ENCODE measurements around the gene GRIP2.

GRIP2 gene

DNA sequence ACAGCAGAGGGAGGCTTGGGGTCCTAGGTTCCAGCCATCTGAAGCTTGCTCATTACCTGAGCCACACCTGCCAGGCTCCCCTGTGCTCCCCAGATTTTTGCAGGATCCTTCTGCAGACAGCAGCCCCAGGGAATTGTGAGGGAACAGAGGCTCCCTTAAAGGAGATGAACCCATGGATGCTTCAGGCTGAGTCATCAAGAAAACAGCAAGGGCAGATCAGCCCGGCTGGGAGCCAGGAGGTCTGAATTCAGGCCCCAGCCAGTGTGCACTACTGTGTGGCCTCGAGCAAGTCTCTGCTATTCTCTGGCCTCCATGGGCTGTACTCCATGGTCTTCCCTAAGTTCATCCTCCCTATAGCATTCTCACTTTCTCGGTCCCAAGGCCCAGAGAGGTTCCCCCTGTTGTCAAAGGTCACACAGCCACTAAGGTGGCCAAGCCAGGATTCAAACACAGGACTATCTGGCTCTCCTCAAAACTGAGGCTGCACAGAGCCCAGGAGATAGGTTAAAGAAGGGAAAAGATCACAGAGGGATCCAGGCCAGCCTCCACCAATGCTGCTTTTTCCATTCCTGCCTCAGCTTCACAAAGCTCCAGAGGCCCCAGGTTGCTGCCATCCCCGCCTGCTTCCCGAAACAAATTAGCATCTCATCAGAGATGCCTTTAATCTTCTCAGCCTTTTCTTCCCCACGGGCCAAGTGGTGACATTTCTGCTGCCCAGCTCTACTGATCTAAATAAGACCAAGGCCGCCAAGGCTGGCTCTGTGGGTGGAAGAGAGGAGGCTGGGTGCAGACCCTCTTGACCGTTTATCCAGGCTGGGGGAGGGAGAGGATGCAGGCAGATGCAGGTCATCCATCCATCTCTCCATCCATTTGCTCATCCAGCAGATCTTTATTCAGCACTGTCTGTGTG, 21.2 kb upstream of the GRIP2 start:
- DNase-seq, result no peak

DNA sequence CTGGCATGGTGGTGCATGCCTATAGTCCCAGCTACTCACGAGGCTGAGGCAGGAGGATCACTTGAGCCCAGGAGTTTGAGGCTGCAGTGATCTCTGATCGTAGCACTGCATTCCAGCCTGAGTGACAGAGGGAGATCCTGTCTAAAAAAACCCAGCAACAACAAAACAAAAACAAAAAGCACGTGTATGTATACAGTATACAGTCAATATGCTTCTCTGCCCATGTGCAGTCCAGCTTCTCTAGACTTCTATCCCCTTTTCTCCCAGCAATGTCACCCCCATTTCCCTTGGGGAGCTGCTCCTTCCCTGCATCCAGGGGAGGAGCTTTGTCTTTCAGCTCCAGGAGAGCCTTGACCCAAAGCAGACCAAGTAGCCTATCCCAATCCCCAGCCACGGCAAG, 20.0 kb upstream of the GRIP2 start:
- DNase-seq, result no peak

DNA sequence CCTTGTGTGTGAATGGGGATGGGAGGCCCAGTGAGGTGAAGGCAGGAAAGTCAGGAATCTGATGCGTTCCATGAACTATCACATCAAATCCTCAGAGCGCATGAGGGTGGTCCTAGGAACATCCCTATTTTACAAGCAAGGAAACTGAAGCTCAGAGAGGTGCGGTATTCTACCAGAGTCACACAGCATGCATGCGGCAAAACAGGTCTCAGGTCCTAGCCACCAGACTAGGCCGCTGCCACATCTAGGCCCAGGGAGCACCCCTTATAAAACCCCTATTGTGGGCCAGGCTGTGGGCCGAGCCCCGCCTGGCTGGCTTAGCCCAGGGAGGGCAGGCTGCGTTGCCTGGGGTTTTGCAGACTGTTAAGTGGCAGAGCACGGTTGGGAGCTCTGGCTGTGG, 17.9 kb upstream of the GRIP2 start:
- no peak for DNase-seq

DNA sequence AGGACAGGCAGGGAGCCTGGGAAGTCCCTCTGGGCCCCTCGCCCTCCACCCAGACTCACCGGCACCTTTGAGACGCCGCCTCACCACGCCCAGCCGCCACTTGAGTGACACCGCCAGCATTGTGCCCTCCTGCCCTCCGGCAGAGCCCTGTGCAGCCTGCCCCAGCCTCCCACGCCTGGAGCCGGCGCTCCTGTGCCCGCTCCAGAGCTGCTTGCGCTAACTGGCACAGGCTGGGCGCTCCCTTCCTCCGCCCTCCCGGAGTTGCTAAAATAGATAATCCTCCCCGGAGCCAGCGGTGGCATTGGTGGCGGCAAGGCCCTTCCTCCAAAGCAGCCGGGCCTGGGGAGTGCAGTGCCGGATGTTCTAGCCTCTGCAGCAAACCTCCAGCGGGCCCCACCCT, 15.7 kb upstream of the GRIP2 start:
- peak; percentile 62 for DNase-seq

DNA sequence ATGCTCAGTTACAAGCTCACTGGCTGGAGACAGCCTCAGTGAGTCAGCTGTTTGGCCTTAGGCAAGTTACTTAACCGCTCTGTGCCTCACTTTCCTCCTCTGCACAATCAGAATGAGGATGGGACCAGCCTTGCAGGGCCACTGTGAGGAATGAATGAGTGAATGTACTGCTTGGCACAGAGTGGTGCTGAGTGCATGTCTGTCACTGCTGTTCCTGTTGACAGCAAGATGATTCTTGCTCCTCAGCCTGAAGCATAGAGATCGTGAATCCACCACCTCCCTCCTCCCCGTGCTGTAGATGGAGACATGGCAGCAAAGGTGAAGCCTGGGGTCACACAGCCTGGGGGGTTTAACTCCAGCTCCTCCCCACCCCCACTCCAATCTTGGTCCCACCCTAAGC, 14.6 kb upstream of the GRIP2 start:
- no peak for DNase-seq

DNA sequence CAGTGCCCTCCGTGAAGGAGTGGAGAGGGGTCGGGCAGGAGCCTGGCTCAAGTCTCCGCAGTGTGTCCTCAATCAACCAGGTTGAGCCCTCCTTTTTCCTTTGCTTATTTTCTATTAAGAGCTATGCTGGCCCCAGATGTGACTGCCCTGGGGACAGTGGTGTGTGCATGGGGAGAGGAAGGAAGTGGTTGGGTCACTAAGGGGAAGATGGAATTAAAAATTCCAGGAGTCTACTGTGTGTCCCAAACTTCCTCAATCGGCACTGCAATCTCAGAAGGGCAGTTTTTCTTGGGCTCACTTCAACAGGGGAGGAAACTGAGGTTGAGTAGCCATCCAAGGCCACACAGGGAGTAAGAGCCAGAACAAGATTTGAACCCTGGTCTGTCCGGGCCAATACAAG, 13.7 kb upstream of the GRIP2 start:
- DNase-seq, result no peak

DNA sequence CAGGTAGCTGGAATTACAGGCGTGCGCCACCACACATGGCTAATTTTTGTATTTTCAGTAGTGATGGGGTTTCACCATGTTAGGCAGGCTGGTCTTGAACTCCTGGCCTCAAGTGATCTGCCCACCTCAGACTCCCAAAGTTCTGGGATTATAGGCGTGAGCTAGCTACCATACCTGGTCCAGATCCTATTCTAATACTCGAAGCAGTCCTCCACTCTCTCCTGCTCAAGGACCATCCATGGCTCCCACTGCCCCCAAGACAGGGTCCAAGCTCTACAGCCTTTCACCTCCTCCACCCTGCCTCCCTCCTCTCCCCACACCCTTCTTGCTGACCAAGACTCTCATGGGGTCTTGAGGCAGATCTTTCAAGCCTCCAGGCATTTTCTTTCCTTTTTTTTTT, 12.6 kb upstream of the GRIP2 start:
- no peak for DNase-seq

DNA sequence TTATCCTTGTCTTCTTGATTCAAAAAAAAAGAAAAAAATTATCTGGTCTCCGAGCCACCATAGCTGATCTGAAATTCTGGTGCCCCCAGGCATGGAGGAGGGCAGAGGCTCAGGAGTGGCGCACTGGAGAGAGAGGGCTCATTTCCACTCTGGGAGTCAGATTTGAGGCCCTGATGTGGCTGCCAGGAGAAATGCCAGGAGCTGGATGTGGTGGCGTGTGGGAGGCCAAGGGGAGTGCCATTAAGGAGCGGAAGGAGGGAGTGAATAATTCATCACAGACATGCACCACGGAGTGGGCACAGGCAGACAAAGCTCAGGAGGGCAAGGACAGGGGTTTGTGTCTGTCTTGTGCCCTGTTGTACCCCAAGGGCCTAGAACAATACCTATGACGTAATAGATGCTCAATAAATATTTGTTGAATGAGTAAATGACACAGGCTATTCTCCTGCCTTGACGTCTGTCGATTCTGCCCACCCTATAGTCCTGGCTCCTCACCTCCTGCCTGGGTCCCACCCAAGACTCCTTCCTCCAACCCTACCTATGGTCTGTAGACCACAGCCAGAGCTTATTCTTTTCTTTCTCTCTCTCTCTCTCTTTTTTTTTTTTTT, 12.0 kb upstream of the GRIP2 start:
- DNase-seq, result no peak

DNA sequence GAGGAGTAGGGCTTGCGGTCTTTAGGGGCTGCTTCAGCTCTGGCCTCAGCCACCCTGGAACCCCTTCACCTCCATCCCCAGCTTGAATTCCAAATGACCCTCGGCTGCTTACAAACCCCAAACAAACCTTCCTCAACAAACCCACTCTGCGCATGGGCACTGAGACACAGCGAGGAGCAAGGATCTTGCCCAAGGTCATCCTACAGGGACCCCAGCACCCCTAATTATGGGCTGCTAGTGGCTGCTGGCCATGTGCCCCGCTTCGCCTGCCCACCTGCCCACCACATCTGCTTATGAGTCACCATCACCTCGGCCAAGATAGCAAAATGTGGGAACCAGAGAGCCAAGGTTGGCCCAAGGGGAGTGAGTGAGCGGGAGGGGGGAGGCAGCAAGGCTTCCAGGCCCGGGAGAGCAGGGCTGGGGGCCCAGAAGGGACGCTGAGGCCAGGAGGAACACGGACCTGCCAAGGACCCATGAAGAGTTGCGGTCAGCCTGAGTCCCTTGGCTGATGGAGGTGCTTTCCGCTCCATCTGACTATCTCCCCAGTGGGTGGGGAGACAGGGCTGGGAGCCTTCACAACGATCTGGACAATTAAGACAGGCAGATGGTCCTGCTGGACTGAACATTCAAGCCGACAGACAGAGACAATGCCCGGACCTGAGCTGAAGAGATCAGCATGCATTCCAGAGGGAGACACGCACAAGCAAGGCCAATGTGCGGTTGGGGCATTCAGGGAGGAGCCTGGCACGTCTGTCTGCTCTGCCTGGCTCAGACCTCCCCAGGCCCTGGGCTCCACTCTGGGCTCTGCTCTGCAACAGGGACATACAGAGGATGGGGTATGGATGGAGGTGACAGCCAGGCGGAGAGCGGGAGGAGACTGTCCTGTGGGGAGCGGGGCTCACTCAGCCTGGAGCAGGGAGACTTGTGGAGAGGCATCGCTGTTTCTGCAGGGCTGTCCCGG, 10.8 kb upstream of the GRIP2 start:
- no peak for DNase-seq

DNA sequence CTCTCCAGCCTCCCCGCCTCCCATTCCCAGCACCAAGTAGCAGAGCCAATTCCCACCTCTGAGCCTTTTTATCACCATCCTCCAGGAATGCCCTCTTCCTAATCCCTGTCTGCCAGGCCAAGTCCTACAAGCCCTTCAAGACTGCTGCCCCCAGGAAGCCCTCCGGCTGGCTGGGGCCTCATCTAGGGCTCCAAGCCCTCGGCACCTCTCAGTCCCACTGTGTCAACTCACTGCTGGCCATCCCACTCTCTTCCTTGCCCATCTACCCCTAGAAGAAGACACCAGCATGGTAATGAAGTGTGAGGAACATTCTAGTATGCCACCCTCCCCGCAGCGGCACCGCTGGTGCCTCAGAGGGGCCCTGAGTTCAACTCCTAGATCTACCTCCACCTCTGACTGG, 10.0 kb upstream of the GRIP2 start:
- no peak for DNase-seq

DNA sequence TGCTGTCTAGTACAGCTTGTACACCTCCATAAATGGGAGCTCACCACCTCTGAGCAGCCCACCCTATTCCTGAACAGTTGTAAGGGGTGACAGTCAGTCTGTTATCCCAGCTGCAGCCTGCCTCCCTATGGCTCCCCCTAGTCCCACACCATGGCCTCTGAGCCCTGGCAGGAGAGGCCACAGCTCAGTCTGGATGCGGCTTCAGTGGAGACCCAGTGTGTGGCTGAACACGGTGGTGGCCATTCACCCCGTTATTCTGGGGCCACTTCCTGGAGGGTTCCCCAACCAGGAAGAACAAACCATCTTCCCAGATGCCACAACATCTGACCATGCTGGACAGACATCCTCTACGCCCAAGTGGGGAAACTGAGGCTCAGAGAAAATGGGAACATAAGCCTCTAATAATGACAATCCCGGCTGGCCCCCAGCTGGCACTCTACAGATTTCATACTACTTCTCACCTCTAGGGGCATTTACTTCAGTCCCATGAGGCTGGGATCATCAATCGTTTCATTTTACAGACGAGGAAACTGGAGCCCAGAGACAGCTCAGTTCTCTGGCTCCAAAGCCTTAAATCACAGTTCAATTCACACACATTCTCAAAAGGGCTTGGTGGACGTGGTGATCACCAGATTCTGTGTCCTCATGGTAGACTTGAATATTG, 9.2 kb upstream of the GRIP2 start:
- DNase-seq, result peak; percentile 20

DNA sequence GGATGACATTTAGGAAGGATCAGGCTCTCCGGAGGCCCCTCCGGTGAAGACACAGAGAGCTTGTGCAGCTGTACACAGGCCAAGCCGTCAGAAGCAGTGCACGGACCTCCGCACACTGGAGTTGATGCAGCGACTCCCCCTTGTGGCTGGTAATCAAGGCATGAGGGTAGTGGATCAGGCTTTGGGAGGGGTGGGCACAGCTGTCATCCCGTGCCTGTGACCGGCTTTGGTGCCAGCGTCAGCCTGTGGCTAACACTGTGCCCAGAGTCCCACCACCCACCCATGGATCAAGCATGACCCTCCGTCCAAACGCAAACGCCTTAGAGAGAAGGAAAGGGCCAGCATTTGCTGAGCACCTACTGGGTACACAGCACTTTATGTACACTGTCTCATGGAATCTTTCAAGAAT, 8.2 kb upstream of the GRIP2 start:
- DNase-seq, result peak; percentile 67

DNA sequence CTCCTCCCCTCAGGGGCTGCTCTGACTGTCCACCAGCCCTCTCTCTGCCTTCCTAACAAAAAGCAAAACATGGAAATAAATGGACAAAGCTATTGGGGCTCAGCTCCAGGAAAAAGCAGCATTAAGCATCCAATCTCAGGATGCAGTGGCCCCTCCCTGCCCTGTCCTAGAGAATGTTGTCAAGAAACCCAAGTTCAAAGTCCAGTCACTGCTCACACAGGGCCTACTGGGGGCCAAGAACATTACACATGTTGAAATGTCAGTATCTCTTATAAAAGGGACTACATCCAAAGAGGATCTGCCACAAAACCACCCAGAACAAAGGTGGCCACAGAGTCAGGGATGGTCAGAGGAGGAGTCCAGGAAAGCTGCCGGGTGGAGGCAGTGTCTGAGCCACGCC, 7.6 kb upstream of the GRIP2 start:
- no peak for DNase-seq

DNA sequence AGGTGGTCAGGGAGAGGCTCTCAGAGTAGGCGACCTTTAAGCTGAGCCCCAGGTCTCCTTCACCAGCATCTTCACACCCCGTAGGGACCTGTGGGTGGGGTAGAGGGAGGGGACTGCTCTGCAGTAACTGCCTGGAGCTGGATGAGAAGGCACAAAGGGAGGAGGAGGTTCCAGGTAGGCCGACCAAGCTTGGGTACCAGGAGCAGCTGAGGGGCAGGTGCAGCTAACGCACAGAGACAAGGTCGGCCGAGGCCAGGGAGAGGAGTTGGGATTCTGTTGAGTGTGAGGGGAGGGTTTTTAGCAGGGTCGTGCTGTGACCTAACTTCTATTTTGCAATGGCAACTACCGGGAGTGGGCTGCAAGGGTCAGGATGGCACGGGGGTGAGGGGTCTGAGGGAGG, 5.9 kb upstream of the GRIP2 start:
- no peak for DNase-seq

DNA sequence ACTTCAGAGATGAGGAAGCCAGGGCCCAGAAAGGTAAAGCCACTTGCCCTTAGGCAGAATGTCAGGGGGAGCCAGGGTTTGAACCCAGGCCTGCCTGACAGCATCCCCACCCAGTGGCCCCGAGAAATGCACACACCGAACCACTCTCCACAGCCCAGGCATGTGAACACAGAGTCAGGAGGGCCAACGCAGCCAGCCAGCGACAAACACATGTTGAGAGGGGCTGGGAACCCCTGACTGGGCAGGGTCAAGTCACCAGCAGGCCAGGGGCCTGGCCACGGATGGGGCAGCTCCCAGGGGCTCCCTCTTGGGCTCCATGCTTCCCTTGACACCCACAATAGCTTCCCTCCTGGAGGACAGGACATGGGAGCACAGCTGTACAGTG, 5.1 kb upstream of the GRIP2 start:
- no peak for DNase-seq

DNA sequence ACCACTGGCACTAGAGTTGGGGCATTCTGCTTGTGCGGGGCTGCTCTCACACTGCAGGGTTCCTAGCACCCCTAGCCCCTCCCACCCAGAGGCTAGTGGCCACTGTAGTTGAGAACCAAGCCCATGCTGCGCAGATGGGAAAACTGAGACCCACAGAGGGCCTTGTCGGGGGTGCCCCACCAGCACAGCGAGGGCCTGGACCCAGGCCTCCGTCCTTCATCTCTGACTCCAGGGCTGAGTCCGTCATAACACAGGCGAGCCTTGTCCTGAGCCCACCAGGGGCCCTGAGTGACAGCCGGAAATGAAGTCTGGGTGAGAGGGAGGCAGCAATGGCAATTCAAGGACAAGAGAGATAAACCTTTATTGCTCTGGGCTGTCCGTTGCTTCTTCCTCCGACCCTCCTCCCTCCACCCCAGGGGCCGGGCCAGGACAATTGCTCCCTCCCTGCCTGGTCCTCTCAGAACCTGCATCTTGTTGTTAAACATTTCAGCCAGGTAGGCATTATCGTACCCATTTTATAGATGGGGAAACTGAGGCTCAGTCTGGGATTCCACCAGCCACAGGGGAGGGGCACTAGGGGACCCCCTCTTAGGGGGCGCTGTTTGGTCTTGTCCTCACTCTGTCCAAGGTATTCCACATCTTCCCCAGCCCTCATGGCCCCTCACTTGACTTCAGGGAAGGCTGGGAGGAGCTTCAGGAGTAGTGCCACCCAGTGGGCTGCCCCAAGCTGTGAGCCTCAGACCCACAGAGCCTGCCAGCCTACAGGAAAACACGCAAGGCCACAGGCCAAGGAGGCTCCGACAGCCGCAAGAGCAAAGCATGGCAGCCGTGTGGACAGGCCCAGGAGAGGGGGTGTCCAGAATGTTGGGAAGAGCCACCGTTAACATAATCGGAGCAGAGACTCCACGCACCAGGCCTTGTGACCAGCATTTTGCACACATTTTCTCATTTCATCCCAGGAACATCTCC, 4.4 kb upstream of the GRIP2 start:
- no peak for DNase-seq

DNA sequence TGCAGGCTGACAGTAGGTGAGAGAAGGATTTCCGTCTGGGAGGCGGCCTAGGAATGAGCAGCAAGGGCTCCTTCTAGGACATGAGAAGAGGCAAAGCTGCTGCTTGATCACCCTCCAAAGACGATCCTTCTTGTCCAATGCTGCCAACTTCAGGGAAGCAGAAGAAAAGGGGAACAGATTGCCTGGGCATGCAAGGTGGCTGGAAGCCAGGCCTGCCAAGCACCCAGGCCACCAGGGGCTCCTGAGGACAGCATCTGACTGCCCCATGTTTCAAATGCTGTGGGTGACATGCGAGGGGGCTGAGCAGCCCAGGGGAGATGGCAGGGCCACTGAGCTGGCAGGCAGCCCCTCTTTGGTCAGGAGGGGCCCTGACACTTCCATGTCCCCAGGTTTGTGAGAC, 3.3 kb upstream of the GRIP2 start:
- no peak for DNase-seq

DNA sequence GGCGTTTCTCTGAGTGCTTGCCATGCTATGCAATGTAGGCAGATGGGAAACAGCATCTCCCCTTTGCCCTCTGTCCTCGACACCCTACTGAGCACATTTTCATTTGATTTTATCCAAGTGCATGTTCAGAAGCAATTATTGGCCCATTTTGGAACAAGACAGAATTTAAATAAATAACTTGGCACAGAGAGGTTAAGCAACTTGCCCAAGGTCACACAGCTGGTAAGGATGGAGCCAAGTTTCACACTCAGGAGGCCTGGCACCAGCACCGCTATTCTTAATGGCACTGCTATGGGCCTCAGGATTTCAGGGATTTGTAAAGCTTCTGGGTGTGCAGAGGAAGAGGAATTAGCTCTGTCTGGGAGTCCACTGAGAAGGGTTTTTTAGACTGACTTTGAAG, 2.5 kb upstream of the GRIP2 start:
- no peak for DNase-seq

DNA sequence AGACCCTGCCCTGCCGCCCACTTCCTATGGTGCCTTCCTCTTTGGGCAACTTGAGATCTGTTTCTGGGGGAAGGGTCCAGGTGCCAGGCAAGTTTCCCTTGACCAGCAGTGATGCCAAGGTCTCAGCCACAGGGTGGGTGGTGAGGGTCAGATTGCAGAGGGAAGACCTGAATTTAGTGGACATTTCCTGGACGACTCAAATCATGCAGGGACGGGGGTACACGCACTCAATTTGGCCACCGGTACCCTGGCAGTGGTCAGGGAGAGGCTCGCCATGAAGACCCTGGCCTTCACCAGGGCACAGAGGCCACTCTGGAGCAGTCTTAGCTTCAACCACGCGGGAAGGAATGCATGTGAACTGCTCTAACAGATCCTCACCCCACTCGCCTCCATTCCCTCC, 1.5 kb upstream of the GRIP2 start:
- DNase-seq, result no peak

DNA sequence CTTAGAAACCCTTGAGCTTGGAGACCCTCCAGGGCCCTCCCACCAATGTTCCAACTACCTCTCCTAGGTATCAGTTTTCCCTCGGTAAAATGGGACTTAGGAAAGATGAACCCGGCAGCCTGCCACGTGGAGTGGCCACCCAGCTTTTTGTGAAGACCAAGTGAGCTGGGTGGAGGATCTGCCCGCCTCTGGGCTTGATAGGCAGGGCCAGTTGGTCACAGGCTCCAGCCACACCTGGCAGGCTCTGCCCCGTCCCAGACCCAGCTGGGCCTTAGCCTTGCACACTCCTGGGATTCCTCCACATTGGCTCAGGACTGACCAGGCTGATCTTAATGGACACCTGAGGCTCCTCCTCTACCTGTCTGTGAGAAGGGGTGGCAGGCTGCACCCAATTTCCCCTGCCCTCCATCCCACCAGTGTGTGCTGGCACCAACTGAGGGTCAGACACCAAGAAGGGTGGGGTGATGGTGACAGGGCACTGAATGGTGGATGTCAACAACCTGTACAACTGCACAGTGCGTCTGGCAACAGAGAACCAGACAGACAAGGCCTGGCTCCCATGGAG, 761 bp upstream of the GRIP2 start:
- no peak for DNase-seq

DNA sequence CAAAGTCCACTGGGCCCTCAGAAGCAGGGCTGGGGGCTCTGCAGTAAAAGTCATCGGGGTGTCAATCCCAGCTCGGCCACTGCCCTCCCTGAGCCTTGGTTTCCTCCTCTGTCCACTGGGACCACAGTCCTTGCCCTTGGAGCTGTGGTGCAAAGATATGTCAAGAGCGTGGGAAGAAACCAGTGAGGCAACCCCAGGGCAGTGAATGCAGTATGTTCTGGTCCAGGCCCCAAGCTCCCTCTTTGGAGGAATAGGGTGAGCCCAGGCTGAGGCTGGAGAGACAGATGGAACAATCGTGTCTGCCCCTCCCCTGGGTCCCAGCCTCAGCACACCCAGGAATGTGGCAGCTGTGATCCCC, 779 bp downstream of the GRIP2 start:
- no peak for DNase-seq
